ENCODE data around the gene DLX5. TPM values are rescaled to one million over a fixed set of nuclear protein-coding genes. Genes with fewer than 3 reads are reported as not detected.

Gene DLX5
- polyA plus RNA-seq, 1 donor (not counting 4 experiments of a cell fraction or from before 2014, with no cell fraction given), result 0.67 TPM

GRCh38 chr7:97013845-97014134, 10.8 kb downstream of the DLX5 start:
- TF ChIP-seq CTCF (optimal IDR thresholded peaks at IDR 0.05 in 1 of 3, IDR thresholded peaks at IDR 0.05 in 1 of 3, conservative IDR thresholded peaks at IDR 0.05 in 1 of 3; ENCODE audit: extremely low read depth in 1 of 3, insufficient read depth in 2 of 3, low read length in 3 of 3), result no peak
- no peak for TF ChIP-seq EZH2 (IDR thresholded peaks at IDR 0.05; ENCODE audit: low read length)
- dilution Hi-C loops (cut with MboI; ENCODE audit: extremely low pct_ligation_motif_present, low sequenced_read_pairs), result no loop called here

GRCh38 chr7:97013134-97013844, 11.3 kb downstream of the DLX5 start:
- Histone ChIP-seq H3K79me2 (ENCODE audit: control insufficient read depth, insufficient read depth, low read length) (no peaks in the 10 kb centered on the region), H3K9ac (ENCODE audit: control insufficient read depth, extremely low read depth, insufficient read depth, low read length) (no peak overlapping the region), H3K9me3 (ENCODE audit: control insufficient read depth, low read depth, low read length) (no peaks in the 10 kb centered on the region), H3K9me1 (ENCODE audit: control insufficient read depth, extremely low read depth, insufficient read depth, low read length) (no peaks in the 10 kb centered on the region), H3K4me2 (ENCODE audit: control insufficient read depth, extremely low read depth, insufficient read depth, low read depth, low read length) (no peak overlapping the region), H2AFZ (ENCODE audit: control insufficient read depth, low read length) (no peak overlapping the region), H3K27me3 (ENCODE audit: control insufficient read depth, extremely low read depth, insufficient read depth, low read length) (peaks cover 69% of the 10 kb centered on the region), H4K20me1 (ENCODE audit: control insufficient read depth, extremely low read depth, insufficient read depth, low read length) (no peaks in the 10 kb centered on the region), H3K27ac (ENCODE audit: control insufficient read depth, insufficient read depth, low read length) (no peak overlapping the region), H3K4me1 (ENCODE audit: control insufficient read depth, extremely low read depth, insufficient read depth, low read length) (no peaks in the 10 kb centered on the region), H3K36me3 (ENCODE audit: control insufficient read depth in 2 of 2, extremely low read depth in 1 of 2, insufficient read depth in 2 of 2, low read length in 2 of 2) (no peaks in the 10 kb centered on the region), H3K4me3 (ENCODE audit: control insufficient read depth in 2 of 3, extremely low read depth in 1 of 3, insufficient read depth in 2 of 3, low read depth in 1 of 3, low read length in 3 of 3) (no peak overlapping the region)
- no peak for TF ChIP-seq CTCF (optimal IDR thresholded peaks at IDR 0.05 in 1 of 3, IDR thresholded peaks at IDR 0.05 in 1 of 3, conservative IDR thresholded peaks at IDR 0.05 in 1 of 3; ENCODE audit: extremely low read depth in 1 of 3, insufficient read depth in 2 of 3, low read length in 3 of 3)
- no peak for TF ChIP-seq EZH2 (IDR thresholded peaks at IDR 0.05; ENCODE audit: low read length)
- DNase-seq (ENCODE audit: low read depth, low spot score) (no peak), FAIRE-seq (no peak)
- dilution Hi-C loops (cut with MboI; ENCODE audit: extremely low pct_ligation_motif_present, low sequenced_read_pairs), result no loop called here

More at GRCh38 chr7:97013845-97014134, 10.8 kb downstream of the DLX5 start:
- DNase-seq (ENCODE audit: low read depth, low spot score) (no peak), FAIRE-seq (no peak)
- H3K4me3 ChIP-seq (ENCODE audit: control insufficient read depth in 2 of 3, extremely low read depth in 1 of 3, insufficient read depth in 2 of 3, low read depth in 1 of 3, low read length in 3 of 3), result no peak overlapping the region
- H3K4me1 ChIP-seq (ENCODE audit: control insufficient read depth, extremely low read depth, insufficient read depth, low read length), result no peaks in the 10 kb centered on the region
- H3K9me1 ChIP-seq (ENCODE audit: control insufficient read depth, extremely low read depth, insufficient read depth, low read length), result no peaks in the 10 kb centered on the region
- H3K4me2 ChIP-seq (ENCODE audit: control insufficient read depth, extremely low read depth, insufficient read depth, low read depth, low read length), result no peak overlapping the region
- H3K9ac ChIP-seq (ENCODE audit: control insufficient read depth, extremely low read depth, insufficient read depth, low read length), result no peak overlapping the region
- H3K27ac ChIP-seq (ENCODE audit: control insufficient read depth, insufficient read depth, low read length), result no peak overlapping the region
- H4K20me1 ChIP-seq (ENCODE audit: control insufficient read depth, extremely low read depth, insufficient read depth, low read length), result no peaks in the 10 kb centered on the region
- no peak overlapping the region for H2AFZ ChIP-seq (ENCODE audit: control insufficient read depth, low read length)
- no peaks in the 10 kb centered on the region for H3K9me3 ChIP-seq (ENCODE audit: control insufficient read depth, low read depth, low read length)
- no peaks in the 10 kb centered on the region for H3K79me2 ChIP-seq (ENCODE audit: control insufficient read depth, insufficient read depth, low read length)
- H3K36me3 ChIP-seq (ENCODE audit: control insufficient read depth in 2 of 2, extremely low read depth in 1 of 2, insufficient read depth in 2 of 2, low read length in 2 of 2), result no peaks in the 10 kb centered on the region
- peaks cover 72% of the 10 kb centered on the region for H3K27me3 ChIP-seq (ENCODE audit: control insufficient read depth, extremely low read depth, insufficient read depth, low read length)

Measured in keratinocyte (primary cell).